ENCODE data around the gene MOB3A. TPM values are rescaled to one million over a fixed set of nuclear protein-coding genes. Genes with fewer than 3 reads are reported as not detected.
A peak's percentile ranks its signal among the peaks of the same experiment; 100 is the strongest.

Gene MOB3A
- total and polyA plus RNA-seq, 10 of the 15 experiments (the other 5 are each of a cell fraction or from before 2014, with no cell fraction given), result 7.5 to 229 (median 79.4) TPM

DNA sequence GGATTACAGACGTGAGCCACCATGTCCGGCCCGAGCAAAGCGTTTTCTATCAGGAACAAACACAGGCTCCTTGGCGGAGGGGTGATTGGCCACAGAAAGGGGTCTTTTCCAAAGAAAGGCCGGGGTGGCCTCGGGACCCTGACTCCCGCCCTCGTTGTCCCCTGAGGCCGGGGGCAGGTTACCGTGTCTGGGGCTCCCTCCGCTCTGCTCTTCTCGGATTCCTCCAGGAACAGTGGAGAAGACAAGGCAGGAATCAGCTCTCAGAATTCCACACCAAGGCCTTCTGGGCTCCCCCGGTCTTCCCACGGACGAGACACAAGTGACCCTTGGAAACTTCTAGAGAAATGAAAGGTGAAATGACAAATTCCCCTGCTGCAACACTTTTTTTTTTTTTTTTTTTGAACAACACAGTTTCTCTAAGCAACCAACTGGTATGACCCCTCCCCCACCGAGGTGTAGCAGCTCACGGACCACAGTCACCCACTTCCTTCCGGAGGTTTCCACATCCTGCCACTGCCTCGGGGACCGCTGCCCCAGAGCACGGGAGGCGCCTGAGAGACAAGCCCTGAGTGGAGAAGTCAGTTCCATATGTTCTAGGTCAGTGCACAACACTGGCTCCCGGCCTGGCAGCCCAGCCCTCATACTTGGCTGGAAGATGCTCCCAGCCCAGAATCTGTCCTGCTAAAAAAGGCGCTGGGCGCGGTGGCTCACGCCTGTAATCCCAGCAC is 11.0 kb downstream of the MOB3A start (continued):
- TF ChIP-seq BACH1 (IDR thresholded peaks at IDR 0.05; ENCODE audit: borderline replicate concordance), result peak; percentile 91
- TF ChIP-seq, protein P1, sequence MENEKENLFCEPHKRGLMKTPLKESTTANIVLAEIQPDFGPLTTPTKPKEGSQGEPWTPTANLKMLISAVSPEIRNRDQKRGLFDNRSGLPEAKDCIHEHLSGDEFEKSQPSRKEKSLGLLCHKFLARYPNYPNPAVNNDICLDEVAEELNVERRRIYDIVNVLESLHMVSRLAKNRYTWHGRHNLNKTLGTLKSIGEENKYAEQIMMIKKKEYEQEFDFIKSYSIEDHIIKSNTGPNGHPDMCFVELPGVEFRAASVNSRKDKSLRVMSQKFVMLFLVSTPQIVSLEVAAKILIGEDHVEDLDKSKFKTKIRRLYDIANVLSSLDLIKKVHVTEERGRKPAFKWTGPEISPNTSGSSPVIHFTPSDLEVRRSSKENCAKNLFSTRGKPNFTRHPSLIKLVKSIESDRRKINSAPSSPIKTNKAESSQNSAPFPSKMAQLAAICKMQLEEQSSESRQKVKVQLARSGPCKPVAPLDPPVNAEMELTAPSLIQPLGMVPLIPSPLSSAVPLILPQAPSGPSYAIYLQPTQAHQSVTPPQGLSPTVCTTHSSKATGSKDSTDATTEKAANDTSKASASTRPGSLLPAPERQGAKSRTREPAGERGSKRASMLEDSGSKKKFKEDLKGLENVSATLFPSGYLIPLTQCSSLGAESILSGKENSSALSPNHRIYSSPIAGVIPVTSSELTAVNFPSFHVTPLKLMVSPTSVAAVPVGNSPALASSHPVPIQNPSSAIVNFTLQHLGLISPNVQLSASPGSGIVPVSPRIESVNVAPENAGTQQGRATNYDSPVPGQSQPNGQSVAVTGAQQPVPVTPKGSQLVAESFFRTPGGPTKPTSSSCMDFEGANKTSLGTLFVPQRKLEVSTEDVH (IDR thresholded peaks at IDR 0.05; ENCODE audit: low read depth, partially characterized antibody), result peak; percentile 39
- TF ChIP-seq USF2 (IDR thresholded peaks at IDR 0.05; ENCODE audit: borderline replicate concordance, low read depth, low read length), result no peak
- TF ChIP-seq STAT1 (conservative IDR thresholded peaks at IDR 0.05), result no peak
- peak; percentile 92 for TF ChIP-seq CBX5 (IDR thresholded peaks at IDR 0.05; ENCODE audit: low read depth)
- peak; percentile 46; the same call in 1 of the 2 replicates for TF ChIP-seq HDGF (IDR thresholded peaks at IDR 0.05)
- TF ChIP-seq EED (IDR thresholded peaks at IDR 0.05; ENCODE audit: low read depth), result peak; percentile 95
- peak; percentile 85 for TF ChIP-seq ZNF217 (IDR thresholded peaks at IDR 0.05)
- TF ChIP-seq POLR2AphosphoS5 (IDR thresholded peaks at IDR 0.05; ENCODE audit: low read length), result peak; percentile 91
- TF ChIP-seq TCF3 (IDR thresholded peaks at IDR 0.05; ENCODE audit: borderline replicate concordance, insufficient read depth, low read depth, low read length), result peak; percentile 94

Data from GM12878 (cell line).